GM18873 (cell line): ENCODE measurements around the gene SESTD1.
"Not testable (repeated sequence)": the region's sequence is repeated elsewhere in the genome, so short reads cannot be mapped to it uniquely, and the experiment has no call there.

Experiments used
- ATAC-seq: cut with Tn5 transposase; IDR thresholded peaks from one replicate; pipeline ENCODE4 v1.9.1; 2021; ENCODE audit warnings: mild to moderate bottlenecking, moderate library complexity, moderate number of reproducible peaks; ENCODE audit not compliant: unreplicated experiment, low FRiP score

The SESTD1 gene

GRCh38 chr2:179057737-179058136 lies 206.9 kb downstream of the SESTD1 start:
- ATAC-seq = no peak

- ATAC-seq = not testable (repeated sequence)
Observed at GRCh38 chr2:179053568-179053967, 211.1 kb downstream of the SESTD1 start.
